Measurements from ENCODE around the gene RPS6KA5.
"Not testable (repeated sequence)": the region's sequence is repeated elsewhere in the genome, so short reads cannot be mapped to it uniquely, and the experiment has no call there.

The RPS6KA5 gene

GRCh38 chr14:91035855-91036254 is 24.6 kb downstream of the RPS6KA5 start:
- TF ChIP-seq CTCF (IDR thresholded peaks at IDR 0.05; ENCODE audit: control insufficient read depth, insufficient read depth, low read depth, low read length, missing control alignments) = no peak
- no peak for DNase-seq (ENCODE audit: low read depth)

GRCh38 chr14:91034379-91034778 is 26.1 kb downstream of the RPS6KA5 start:
- H3K4me3 ChIP-seq (ENCODE audit: control insufficient read depth, low read depth, low read length); DNase-seq (ENCODE audit: low read depth): not testable (repeated sequence)

More at GRCh38 chr14:91035855-91036254, 24.6 kb downstream of the RPS6KA5 start:
- no peak overlapping the region for H3K4me3 ChIP-seq (ENCODE audit: control insufficient read depth, low read depth, low read length)

- DNase-seq (ENCODE audit: low read depth) = no peak
- TF ChIP-seq CTCF (IDR thresholded peaks at IDR 0.05; ENCODE audit: control insufficient read depth, insufficient read depth, low read depth, low read length, missing control alignments) = no peak
- H3K4me3 ChIP-seq (ENCODE audit: control insufficient read depth, low read depth, low read length) = no peak overlapping the region
Observed at GRCh38 chr14:91032248-91032647, 28.2 kb downstream of the RPS6KA5 start.

- no peak for TF ChIP-seq CTCF (IDR thresholded peaks at IDR 0.05; ENCODE audit: control insufficient read depth, insufficient read depth, low read depth, low read length, missing control alignments)
- no peak overlapping the region for H3K4me3 ChIP-seq (ENCODE audit: control insufficient read depth, low read depth, low read length)
- DNase-seq (ENCODE audit: low read depth) = no peak
Observed at GRCh38 chr14:91031666-91032065, 28.8 kb downstream of the RPS6KA5 start.

- DNase-seq (ENCODE audit: low read depth) = no peak
- no peak for TF ChIP-seq CTCF (IDR thresholded peaks at IDR 0.05; ENCODE audit: control insufficient read depth, insufficient read depth, low read depth, low read length, missing control alignments)
- H3K4me3 ChIP-seq (ENCODE audit: control insufficient read depth, low read depth, low read length) = no peak overlapping the region
Observed at GRCh38 chr14:91029456-91030217, 30.8 kb downstream of the RPS6KA5 start.

GRCh38 chr14:91027561-91027960 is 32.9 kb downstream of the RPS6KA5 start:
- no peak for TF ChIP-seq CTCF (IDR thresholded peaks at IDR 0.05; ENCODE audit: control insufficient read depth, insufficient read depth, low read depth, low read length, missing control alignments)
- no peak overlapping the region for H3K4me3 ChIP-seq (ENCODE audit: control insufficient read depth, low read depth, low read length)
- no peak for DNase-seq (ENCODE audit: low read depth)

GRCh38 chr14:91022622-91023028 is 37.8 kb downstream of the RPS6KA5 start:
- not testable (repeated sequence) for H3K4me3 ChIP-seq (ENCODE audit: control insufficient read depth, low read depth, low read length); DNase-seq (ENCODE audit: low read depth)

Measured in AG09309 (cell line).